Osteoblast (primary cell): ENCODE data around the gene FILIP1L. TPM values are rescaled to one million over a fixed set of nuclear protein-coding genes. Genes with fewer than 3 reads are reported as not detected.

Experiments
- DNase-seq: peaks from one replicate; pipeline ENCODE4 v3.0.0; 2011; ENCODE audit warnings: low spot score, mixed read lengths; ENCODE audit not compliant: insufficient read length; ENCODE audit errors: missing footprints
- H2AFZ ChIP-seq: 2 replicates; pipeline ENCODE4 v1.6.0; 2011; ENCODE audit warnings: mild to moderate bottlenecking, low read length
- H3K27ac ChIP-seq: 2 replicates; pipeline ENCODE4 v1.5.1; 2011; ENCODE audit warnings: mild to moderate bottlenecking, low read depth, low read length, moderate library complexity
- H3K27me3 ChIP-seq: 2 replicates; pipeline ENCODE4 v1.6.0; 2012; ENCODE audit warnings: mild to moderate bottlenecking, control low read depth, inconsistent platforms, low read length, moderate library complexity; ENCODE audit not compliant: insufficient read depth
- H3K36me3 ChIP-seq: 2 replicates; pipeline ENCODE4 v1.5.1; 2011; ENCODE audit warnings: mild to moderate bottlenecking, low read length, control low read depth, moderate library complexity; ENCODE audit not compliant: insufficient read depth
- H3K4me1 ChIP-seq: 2 replicates; pipeline ENCODE4 v1.5.1; 2011; ENCODE audit warnings: mild to moderate bottlenecking, low read length, control low read depth, moderate library complexity; ENCODE audit not compliant: insufficient read depth
- H3K4me2 ChIP-seq: 2 replicates; pipeline ENCODE4 v1.6.0; 2011; ENCODE audit warnings: mild to moderate bottlenecking, low read length; ENCODE audit not compliant: insufficient read depth
- H3K4me3 ChIP-seq: fragments of 200-600 bp; sonication (generic); 3 replicates; pipeline ENCODE4 v1.5.1; 2012; ENCODE audit warnings: mild to moderate bottlenecking, low read length, inconsistent platforms; ENCODE audit not compliant: insufficient read depth
- H3K79me2 ChIP-seq: 2 replicates; pipeline ENCODE4 v1.6.0; 2012; ENCODE audit warnings: mild to moderate bottlenecking, low read length, control low read depth, inconsistent platforms; ENCODE audit not compliant: insufficient read depth
- H3K9me3 ChIP-seq: 2 replicates; pipeline ENCODE4 v1.5.1; 2011; ENCODE audit warnings: low read depth, low read length, control low read depth
- H4K20me1 ChIP-seq: 2 replicates; pipeline ENCODE4 v1.6.0; 2012; ENCODE audit warnings: mild to moderate bottlenecking, low read length, control low read depth; ENCODE audit not compliant: insufficient read depth
- total RNA-seq: library from RNA; depleted of rRNA; stranded (reverse); fragments of >200 nt; gene quantifications from 2 replicates; pipeline ENCODE4 v1.2.3, GENCODE V29; 2012
- TF ChIP-seq, protein P1 (sequence below): IDR thresholded peaks from 2 replicates; pipeline ENCODE4 v1.5.1; 2011; ENCODE audit warnings: mild to moderate bottlenecking, low read depth, low read length, moderate library complexity; ENCODE audit errors: extremely low read depth

FILIP1L gene
- total RNA-seq, 1 donor = 5.8 TPM

DNA sequence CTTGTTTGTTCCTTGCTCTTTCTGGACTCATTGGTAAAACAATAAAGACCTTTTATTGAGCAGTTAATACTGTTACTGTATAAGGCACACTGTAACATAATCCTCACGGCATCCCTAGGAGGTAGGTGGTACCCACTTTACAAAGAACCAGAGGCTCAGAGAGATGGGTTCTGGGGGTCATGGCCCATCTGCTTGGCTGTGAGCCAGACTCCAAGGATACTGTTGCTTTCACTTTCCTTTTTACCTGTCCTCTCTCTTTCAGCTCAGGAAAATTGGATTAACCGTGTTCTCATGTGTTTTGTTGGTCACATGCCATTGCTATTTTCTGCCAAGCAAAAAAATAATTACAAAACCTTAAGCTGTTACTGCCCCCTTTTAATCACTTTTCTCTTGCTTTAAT is 34.8 kb upstream of the FILIP1L start:
- no peaks in the 10 kb centered on the region for H3K36me3 ChIP-seq
- H3K4me2 ChIP-seq = no peak overlapping the region
- H2AFZ ChIP-seq = no peak overlapping the region
- no peak for DNase-seq
- H3K4me1 ChIP-seq = peaks cover 2% of the 10 kb centered on the region
- H3K4me3 ChIP-seq = no peak overlapping the region
- no peaks in the 10 kb centered on the region for H3K9me3 ChIP-seq
- H3K27ac ChIP-seq = no peak overlapping the region
- no peaks in the 10 kb centered on the region for H3K27me3 ChIP-seq
- no peaks in the 10 kb centered on the region for H4K20me1 ChIP-seq
- no peaks in the 10 kb centered on the region for H3K79me2 ChIP-seq
- TF ChIP-seq, protein P1, sequence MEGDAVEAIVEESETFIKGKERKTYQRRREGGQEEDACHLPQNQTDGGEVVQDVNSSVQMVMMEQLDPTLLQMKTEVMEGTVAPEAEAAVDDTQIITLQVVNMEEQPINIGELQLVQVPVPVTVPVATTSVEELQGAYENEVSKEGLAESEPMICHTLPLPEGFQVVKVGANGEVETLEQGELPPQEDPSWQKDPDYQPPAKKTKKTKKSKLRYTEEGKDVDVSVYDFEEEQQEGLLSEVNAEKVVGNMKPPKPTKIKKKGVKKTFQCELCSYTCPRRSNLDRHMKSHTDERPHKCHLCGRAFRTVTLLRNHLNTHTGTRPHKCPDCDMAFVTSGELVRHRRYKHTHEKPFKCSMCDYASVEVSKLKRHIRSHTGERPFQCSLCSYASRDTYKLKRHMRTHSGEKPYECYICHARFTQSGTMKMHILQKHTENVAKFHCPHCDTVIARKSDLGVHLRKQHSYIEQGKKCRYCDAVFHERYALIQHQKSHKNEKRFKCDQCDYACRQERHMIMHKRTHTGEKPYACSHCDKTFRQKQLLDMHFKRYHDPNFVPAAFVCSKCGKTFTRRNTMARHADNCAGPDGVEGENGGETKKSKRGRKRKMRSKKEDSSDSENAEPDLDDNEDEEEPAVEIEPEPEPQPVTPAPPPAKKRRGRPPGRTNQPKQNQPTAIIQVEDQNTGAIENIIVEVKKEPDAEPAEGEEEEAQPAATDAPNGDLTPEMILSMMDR = no peak

DNA sequence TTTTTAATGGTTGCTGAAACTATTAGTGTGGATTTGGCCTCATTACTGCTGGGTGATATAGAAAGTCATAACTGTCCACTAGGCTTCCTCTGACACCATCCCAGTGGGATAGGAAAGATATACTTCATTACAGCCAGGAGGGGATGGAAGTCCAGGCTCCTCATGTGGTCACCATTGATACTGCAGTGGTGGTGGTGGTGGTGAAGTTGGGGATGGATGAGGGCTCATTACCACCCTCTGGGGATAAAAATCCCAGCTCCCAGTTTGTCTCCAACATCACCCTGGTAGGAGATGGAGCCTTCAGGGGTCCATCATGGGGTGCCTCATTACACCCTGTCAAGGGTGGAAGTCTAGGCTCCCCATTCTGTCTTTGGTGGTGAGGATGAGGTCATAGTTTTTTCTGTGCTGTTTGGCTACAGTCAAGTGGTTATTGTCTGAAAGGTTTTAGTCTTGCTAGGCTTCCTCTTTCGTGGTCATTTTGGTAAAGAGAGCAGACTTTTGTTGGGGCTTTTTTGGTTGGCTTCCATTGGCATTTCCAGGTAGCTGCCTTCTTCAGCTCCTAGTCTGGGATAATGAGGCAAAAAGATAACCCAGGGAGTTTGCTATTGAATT is 30.1 kb upstream of the FILIP1L start:
- TF ChIP-seq, protein P1 = no peak
- H4K20me1 ChIP-seq = no peaks in the 10 kb centered on the region
- no peaks in the 10 kb centered on the region for H3K27me3 ChIP-seq
- H3K9me3 ChIP-seq = no peaks in the 10 kb centered on the region
- no peaks in the 10 kb centered on the region for H3K36me3 ChIP-seq
- H2AFZ ChIP-seq = no peak overlapping the region
- H3K4me3 ChIP-seq = no peak overlapping the region
- no peak overlapping the region for H3K27ac ChIP-seq
- H3K4me1 ChIP-seq = no peaks in the 10 kb centered on the region
- no peak for DNase-seq
- H3K4me2 ChIP-seq = no peak overlapping the region
- H3K79me2 ChIP-seq = no peaks in the 10 kb centered on the region

DNA sequence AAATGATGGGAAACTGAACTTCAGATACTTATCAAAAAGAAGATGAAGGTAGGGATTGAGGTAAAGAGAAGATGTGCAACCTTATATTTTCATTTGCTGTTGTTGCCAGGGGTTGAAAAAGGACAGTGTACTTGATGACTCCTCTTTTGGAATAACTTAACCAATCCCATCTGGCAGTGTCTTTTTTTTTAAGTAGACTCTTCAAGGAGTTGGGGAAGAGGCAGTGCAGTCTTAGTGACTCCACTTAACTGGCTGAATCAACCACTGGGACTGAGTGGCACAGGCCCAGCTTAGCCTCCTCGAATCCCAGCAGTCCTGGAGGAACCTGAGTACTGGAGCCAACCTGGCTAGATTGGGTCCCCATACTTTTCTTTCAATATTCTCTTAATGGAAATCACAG is 27.3 kb upstream of the FILIP1L start:
- no peaks in the 10 kb centered on the region for H3K36me3 ChIP-seq
- no peaks in the 10 kb centered on the region for H3K79me2 ChIP-seq
- TF ChIP-seq, protein P1 = no peak
- H3K4me1 ChIP-seq = no peaks in the 10 kb centered on the region
- no peaks in the 10 kb centered on the region for H3K27me3 ChIP-seq
- H3K4me2 ChIP-seq = no peak overlapping the region
- H2AFZ ChIP-seq = no peak overlapping the region
- H3K4me3 ChIP-seq = no peak overlapping the region
- H3K27ac ChIP-seq = no peak overlapping the region
- DNase-seq = no peak
- H4K20me1 ChIP-seq = no peaks in the 10 kb centered on the region
- no peaks in the 10 kb centered on the region for H3K9me3 ChIP-seq

DNA sequence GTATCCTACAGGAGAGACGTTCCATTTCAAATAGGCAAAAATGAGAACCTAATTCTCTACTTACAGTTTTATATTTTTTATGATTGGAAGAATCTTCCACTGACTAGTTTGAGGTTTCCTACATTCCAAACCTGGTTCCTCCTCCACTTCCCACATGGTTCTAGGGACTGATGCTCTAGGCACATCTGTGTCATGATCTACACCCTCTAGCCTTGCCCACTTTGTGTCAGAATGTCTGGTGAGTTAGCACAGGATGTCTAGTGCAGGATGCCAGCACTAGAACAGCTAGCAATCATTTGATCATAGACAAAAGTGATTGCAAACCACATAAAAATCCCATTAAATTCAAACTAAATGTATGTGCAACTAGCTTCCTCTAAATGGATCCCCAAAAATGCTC is 26.7 kb upstream of the FILIP1L start:
- TF ChIP-seq, protein P1 = no peak
- DNase-seq = no peak
- Histone ChIP-seq H3K4me3 (no peak overlapping the region), H4K20me1 (no peaks in the 10 kb centered on the region), H3K27me3 (no peaks in the 10 kb centered on the region), H3K4me2 (no peak overlapping the region), H3K4me1 (no peaks in the 10 kb centered on the region), H3K27ac (no peak overlapping the region), H2AFZ (no peak overlapping the region), H3K9me3 (no peaks in the 10 kb centered on the region), H3K79me2 (no peaks in the 10 kb centered on the region), H3K36me3 (no peaks in the 10 kb centered on the region)
